G401 (cell line): ENCODE results near the gene IGSF9B. TPM values are rescaled to one million over a fixed set of nuclear protein-coding genes. Genes with fewer than 3 reads are reported as not detected.

ENCODE experiments used
- DNase-seq: peaks from one replicate; pipeline ENCODE4 v3.0.0-alpha.2; 2015; ENCODE audit warnings: low spot score
- in situ Hi-C: cut with HindIII; loops from 2 replicates; pipeline ENCODE4 v1.10.0; 2016; ENCODE audit warnings: low sequenced_read_pairs, mixed read lengths
- total RNA-seq: library from RNA; depleted of rRNA; stranded (reverse); fragments of >200 nt; shearing (Covaris generic); gene quantifications from 2 replicates; pipeline ENCODE4 v1.2.3, GENCODE V29; 2014

The IGSF9B gene
- total RNA-seq, 1 experiment from 2014 or later, result 0.51 TPM

GRCh38 chr11:133964356-133964755, 7.6 kb upstream of the IGSF9B start:
- no peak for DNase-seq
- in situ Hi-C loops, result no loop called here

- in situ Hi-C loops, result no loop called here
- DNase-seq, result no peak
Observed at GRCh38 chr11:133961890-133962289, 5.1 kb upstream of the IGSF9B start.

GRCh38 chr11:133957900-133958299, 1.1 kb upstream of the IGSF9B start:
- peak; percentile 31 for DNase-seq
- in situ Hi-C loops, result no loop called here

- in situ Hi-C loops, result no loop called here
- no peak for DNase-seq
Observed at GRCh38 chr11:133955945-133956421, 785 bp downstream of the IGSF9B start.

GRCh38 chr11:133955081-133955891, 1.5 kb downstream of the IGSF9B start:
- in situ Hi-C loops, result no loop called here
- DNase-seq, result peak; percentile 87

- in situ Hi-C loops, result no loop called here
- no peak for DNase-seq
Observed at GRCh38 chr11:133953999-133954398, 2.8 kb downstream of the IGSF9B start.

- in situ Hi-C loops, result no loop called here
Observed at GRCh38 chr11:133953547-133953946, 3.2 kb downstream of the IGSF9B start.

GRCh38 chr11:133952199-133953190, 4.3 kb downstream of the IGSF9B start:
- in situ Hi-C loops, result no loop called here
- DNase-seq, result peak; percentile 10

More at GRCh38 chr11:133953547-133953946, 3.2 kb downstream of the IGSF9B start:
- peak; percentile 16 for DNase-seq

GRCh38 chr11:133951327-133952198, 5.2 kb downstream of the IGSF9B start:
- peak; percentile 89 for DNase-seq
- in situ Hi-C loops, result no loop called here

- in situ Hi-C loops, result no loop called here
- DNase-seq, result peak; percentile 75
Observed at GRCh38 chr11:133950874-133951326, 5.9 kb downstream of the IGSF9B start.

GRCh38 chr11:133950421-133950820, 6.3 kb downstream of the IGSF9B start:
- no peak for DNase-seq
- in situ Hi-C loops, result no loop called here

GRCh38 chr11:133949129-133949528, 7.6 kb downstream of the IGSF9B start:
- DNase-seq, result peak; percentile 10
- in situ Hi-C loops, result no loop called here

- in situ Hi-C loops, result no loop called here
- peak; percentile 61 for DNase-seq
Observed at GRCh38 chr11:133948711-133949110, 8.1 kb downstream of the IGSF9B start.

GRCh38 chr11:133947321-133947756, 9.4 kb downstream of the IGSF9B start:
- DNase-seq, result peak; percentile 42
- in situ Hi-C loops, result no loop called here

- in situ Hi-C loops, result no loop called here
- DNase-seq, result peak; percentile 72
Observed at GRCh38 chr11:133946541-133947318, 10.0 kb downstream of the IGSF9B start.

- no peak for DNase-seq
- in situ Hi-C loops, result no loop called here
Observed at GRCh38 chr11:133946051-133946450, 10.7 kb downstream of the IGSF9B start.

GRCh38 chr11:133945087-133945974, 11.4 kb downstream of the IGSF9B start:
- in situ Hi-C loops, result no loop called here
- DNase-seq, result peak; percentile 79
